Measurements from ENCODE around the gene SPDYE6.

DNA sequence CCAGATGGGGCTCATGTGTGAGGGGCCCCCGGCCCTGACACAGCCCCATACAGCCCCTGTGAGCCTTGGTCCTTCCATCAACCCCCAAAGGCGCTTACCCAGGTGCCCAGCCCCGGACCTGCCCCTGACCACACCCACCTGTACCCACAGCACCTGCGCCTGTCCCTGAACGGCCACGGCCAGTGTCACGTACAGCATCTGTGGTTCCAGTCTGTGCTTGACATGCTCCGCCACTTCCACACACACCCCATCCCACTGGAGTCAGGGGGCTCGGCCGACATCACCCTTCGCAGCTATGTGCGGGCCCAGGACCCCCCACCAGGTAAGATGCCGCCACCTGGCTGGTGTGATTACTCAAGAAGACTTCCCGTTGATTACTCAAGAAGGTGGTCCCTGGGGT, 36.1 kb downstream of the SPDYE6 start:
- TF ChIP-seq TAF1 (IDR thresholded peaks at IDR 0.05; ENCODE audit: borderline replicate concordance, insufficient read depth, low read length): no peak
- TF ChIP-seq POLR2AphosphoS5 (IDR thresholded peaks at IDR 0.05; ENCODE audit: low read depth, low read length): no peak
- TF ChIP-seq, protein P1, sequence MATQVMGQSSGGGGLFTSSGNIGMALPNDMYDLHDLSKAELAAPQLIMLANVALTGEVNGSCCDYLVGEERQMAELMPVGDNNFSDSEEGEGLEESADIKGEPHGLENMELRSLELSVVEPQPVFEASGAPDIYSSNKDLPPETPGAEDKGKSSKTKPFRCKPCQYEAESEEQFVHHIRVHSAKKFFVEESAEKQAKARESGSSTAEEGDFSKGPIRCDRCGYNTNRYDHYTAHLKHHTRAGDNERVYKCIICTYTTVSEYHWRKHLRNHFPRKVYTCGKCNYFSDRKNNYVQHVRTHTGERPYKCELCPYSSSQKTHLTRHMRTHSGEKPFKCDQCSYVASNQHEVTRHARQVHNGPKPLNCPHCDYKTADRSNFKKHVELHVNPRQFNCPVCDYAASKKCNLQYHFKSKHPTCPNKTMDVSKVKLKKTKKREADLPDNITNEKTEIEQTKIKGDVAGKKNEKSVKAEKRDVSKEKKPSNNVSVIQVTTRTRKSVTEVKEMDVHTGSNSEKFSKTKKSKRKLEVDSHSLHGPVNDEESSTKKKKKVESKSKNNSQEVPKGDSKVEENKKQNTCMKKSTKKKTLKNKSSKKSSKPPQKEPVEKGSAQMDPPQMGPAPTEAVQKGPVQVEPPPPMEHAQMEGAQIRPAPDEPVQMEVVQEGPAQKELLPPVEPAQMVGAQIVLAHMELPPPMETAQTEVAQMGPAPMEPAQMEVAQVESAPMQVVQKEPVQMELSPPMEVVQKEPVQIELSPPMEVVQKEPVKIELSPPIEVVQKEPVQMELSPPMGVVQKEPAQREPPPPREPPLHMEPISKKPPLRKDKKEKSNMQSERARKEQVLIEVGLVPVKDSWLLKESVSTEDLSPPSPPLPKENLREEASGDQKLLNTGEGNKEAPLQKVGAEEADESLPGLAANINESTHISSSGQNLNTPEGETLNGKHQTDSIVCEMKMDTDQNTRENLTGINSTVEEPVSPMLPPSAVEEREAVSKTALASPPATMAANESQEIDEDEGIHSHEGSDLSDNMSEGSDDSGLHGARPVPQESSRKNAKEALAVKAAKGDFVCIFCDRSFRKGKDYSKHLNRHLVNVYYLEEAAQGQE (IDR thresholded peaks at IDR 0.05; ENCODE audit: insufficient read depth in 1 of 2, low read depth in 2 of 2, low read length in 2 of 2): no peak

Data from PFSK-1 (cell line).